SK-N-SH (cell line): Measurements from ENCODE around the gene KCNQ2. TPM values are rescaled to one million over a fixed set of nuclear protein-coding genes. Genes with fewer than 3 reads are reported as not detected.

Source experiments
- CTCF ChIA-PET: fragments of 300-600, 350-600 bp; formaldehyde crosslinking; extraction: SDS; loops from one replicate; lab custom pipeline; 2021; lab: Yijun Ruan, JAX
- POLR2A ChIA-PET: fragments of 350-600 bp; sonication (Branson Sonifier 250); formaldehyde crosslinking; extraction: SDS; loops from one replicate; lab custom pipeline; 2020; ENCODE audit warnings: antibody characterized with exemption, inconsistent platforms; lab: Yijun Ruan, JAX
- DNase-seq: peaks from one replicate; pipeline ENCODE4 v3.0.0; 2012
- H2AFZ ChIP-seq: fragments of 200-600 bp; sonication (generic); 2 replicates; pipeline ENCODE4 v1.8.1; 2016; ENCODE audit warnings: antibody characterized with exemption, mild to moderate bottlenecking, low read depth
- H3F3A ChIP-seq: fragments of 200-600 bp; sonication (generic); replicated peaks from 2 replicates; pipeline ENCODE3; 2016; ENCODE audit warnings: antibody characterized with exemption, mild to moderate bottlenecking; ENCODE audit not compliant: insufficient read depth
- H3K27ac ChIP-seq, 2 experiments: fragments of 200-500 bp in 1 of 2; fragments of 200-600 bp in 1 of 2; sonication (Bioruptor generic) in 1 of 2; sonication (generic), shearing (Covaris generic) in 1 of 2; 2 replicates each; pipeline versions ENCODE4 v1.5.1 to v1.6.1; 2014 to 2016; ENCODE audit warnings: low read depth in 2 of 2, inconsistent platforms in 1 of 2, low read length in 1 of 2, mild to moderate bottlenecking in 1 of 2, mixed read lengths in 1 of 2
- H3K27me3 ChIP-seq: fragments of 200-600 bp; sonication (generic), shearing (Covaris generic); 2 replicates; pipeline ENCODE4 v1.6.1; 2016; ENCODE audit warnings: mixed run types; ENCODE audit not compliant: insufficient read depth
- H3K36me3 ChIP-seq, 2 experiments: fragments of 200-500 bp in 1 of 2; fragments of 200-600 bp in 1 of 2; sonication (Bioruptor generic) in 1 of 2; sonication (generic) in 1 of 2; replicated peaks in 1 of 2; 2 replicates each; pipeline versions ENCODE3 to v1.5.1; 2014 to 2016; ENCODE audit warnings: low read length in 1 of 2, mild to moderate bottlenecking in 1 of 2; ENCODE audit not compliant: insufficient read depth in 2 of 2, control insufficient read depth in 1 of 2
- H3K4me1 ChIP-seq, 2 experiments: fragments of 200-500 bp in 1 of 2; fragments of 200-600 bp in 1 of 2; sonication (Bioruptor generic) in 1 of 2; sonication (generic), shearing (Covaris generic) in 1 of 2; 2 replicates each; pipeline versions ENCODE4 v1.5.1 to v1.6.1; 2014 to 2016; ENCODE audit warnings: low read depth in 1 of 2, low read length in 1 of 2, mixed run types in 1 of 2; ENCODE audit not compliant: insufficient read depth in 2 of 2, control insufficient read depth in 1 of 2
- H3K4me2 ChIP-seq: fragments of 200-600 bp; sonication (generic), shearing (Covaris generic); 2 replicates; pipeline ENCODE4 v1.6.1; 2017; ENCODE audit warnings: mixed run types
- H3K4me3 ChIP-seq, 2 experiments: fragments of 200-500 bp in 1 of 2; fragments of 200-600 bp in 1 of 2; sonication (Bioruptor generic) in 1 of 2; sonication (generic), shearing (Covaris generic) in 1 of 2; 2 replicates each; pipeline versions ENCODE4 v1.5.1 to v1.8.1; 2014 to 2016; ENCODE audit warnings: low read depth in 2 of 2, inconsistent platforms in 1 of 2, low read length in 1 of 2, mild to moderate bottlenecking in 1 of 2, mixed read lengths in 1 of 2, moderate library complexity in 1 of 2
- H3K79me2 ChIP-seq: fragments of 200-600 bp; sonication (generic); 2 replicates; pipeline ENCODE4 v1.8.1; 2017; ENCODE audit warnings: mild to moderate bottlenecking; ENCODE audit not compliant: insufficient read depth
- H3K9ac ChIP-seq: fragments of 200-600 bp; sonication (generic); 2 replicates; pipeline ENCODE4 v1.6.1; 2017; ENCODE audit warnings: mixed run types
- H3K9me2 ChIP-seq: fragments of 200-600 bp; sonication (generic); 2 replicates; pipeline ENCODE4 v1.6.1; 2017; ENCODE audit warnings: mixed run types
- H3K9me3 ChIP-seq: fragments of 200-600 bp; sonication (generic); 2 replicates; pipeline ENCODE4 v1.6.1; 2017; ENCODE audit warnings: mixed run types, mild to moderate bottlenecking, moderate library complexity
- H4K20me1 ChIP-seq: fragments of 200-600 bp; sonication (generic); 2 replicates; pipeline ENCODE4 v1.6.1; 2017; ENCODE audit warnings: mild to moderate bottlenecking, mixed run types; ENCODE audit not compliant: insufficient read depth
- EP300 ChIP-seq, 2 experiments: IDR thresholded peaks; 2 replicates each; pipeline versions ENCODE4 v1.4.0 to v1.6.1; 2012; ENCODE audit warnings: borderline replicate concordance in 1 of 2, low read depth in 1 of 2, low read length in 1 of 2
- FOXJ3 ChIP-seq: sonication (generic); formaldehyde crosslinking; IDR thresholded peaks from 2 replicates; pipeline ENCODE4 v1.5.1; 2020; ENCODE audit warnings: mild to moderate bottlenecking, missing genetic modification reagents
- GABPA ChIP-seq: IDR thresholded peaks from 2 replicates; pipeline ENCODE4 v1.4.0; 2012; ENCODE audit warnings: low read depth, mild to moderate bottlenecking
- IRF3 ChIP-seq: fragments of 150-350 bp; IDR thresholded peaks from 2 replicates; pipeline ENCODE4 v1.6.1; 2016; ENCODE audit warnings: mild to moderate bottlenecking, low read depth, low read length
- JUND ChIP-seq: IDR thresholded peaks from 2 replicates; pipeline ENCODE4 v1.4.0; 2012
- MXI1 ChIP-seq: IDR thresholded peaks from 2 replicates; pipeline ENCODE4 v1.6.1; 2012; ENCODE audit warnings: mild to moderate bottlenecking, low read depth, low read length, improper control_type of control experiment
- NFIC ChIP-seq: IDR thresholded peaks from 2 replicates; pipeline ENCODE4 v1.4.0; 2012; ENCODE audit warnings: borderline replicate concordance
- NRF1 ChIP-seq: IDR thresholded peaks from 2 replicates; pipeline ENCODE4 v1.6.1; 2012; ENCODE audit warnings: low read depth, mild to moderate bottlenecking, low read length
- PBX3 ChIP-seq: IDR thresholded peaks from 2 replicates; pipeline ENCODE4; 2012
- RFX5 ChIP-seq: IDR thresholded peaks from 2 replicates; pipeline ENCODE4 v1.6.1; 2012; ENCODE audit warnings: mild to moderate bottlenecking, improper control_type of control experiment, low read length
- SIN3A ChIP-seq: IDR thresholded peaks from 2 replicates; pipeline ENCODE4 v1.6.1; 2012; ENCODE audit warnings: low read depth, mild to moderate bottlenecking, low read length, moderate library complexity, borderline replicate concordance
- TEAD4 ChIP-seq: IDR thresholded peaks from 2 replicates; pipeline ENCODE4 v1.4.0; 2012; ENCODE audit warnings: mild to moderate bottlenecking, borderline replicate concordance; ENCODE audit not compliant: insufficient read depth
- USF1 ChIP-seq: IDR thresholded peaks from 2 replicates; pipeline ENCODE4 v1.4.0; 2012; ENCODE audit warnings: low read depth, borderline replicate concordance
- ZBTB33 ChIP-seq: IDR thresholded peaks from 2 replicates; pipeline ENCODE4 v1.4.0; 2012; ENCODE audit warnings: low read depth, borderline replicate concordance
- WGBS: methylation state at CpG from one replicate; pipeline ENCODE4 v1.1.6; 2017; ENCODE audit warnings: low lambda C conversion rate; 5-methylcytosine and 5-hydroxymethylcytosine counted together
- polyA plus RNA-seq, 3 experiments: library from polyadenylated mRNA; depleted of rRNA; stranded (reverse); fragments of >200 nt; gene quantifications; 2 replicates each; pipeline ENCODE4 v1.2.3, GENCODE V29; 2012

KCNQ2 gene
- polyA plus RNA-seq, 1 of the 3 experiments (the other 2 are of a cell fraction) = 3.9 TPM

GRCh38 chr20:63364801-63365585 is 107.5 kb downstream of the KCNQ2 start (continued):
- TF ChIP-seq IRF3 (no peak), SIN3A (no peak), NRF1 (no peak)
- TF ChIP-seq, all 33 proteins: peak for 0

GRCh38 chr20:63363981-63364561 is 108.4 kb downstream of the KCNQ2 start:
- Histone ChIP-seq H3K27ac (no peak overlapping the region), H2AFZ (no peak overlapping the region), H3K9me3 (no peaks in the 10 kb centered on the region), H3K36me3 (no peaks in the 10 kb centered on the region), H3K9ac (no peak overlapping the region), H3K4me3 (no peak overlapping the region), H3K4me2 (no peak overlapping the region), H4K20me1 (no peaks in the 10 kb centered on the region), H3K9me2 (no peaks in the 10 kb centered on the region), H3K4me1 (peaks cover 0 to 4% of the 10 kb centered on the region in 2 experiments; a peak in 1 of 4 replicates), H3K27me3 (no peaks in the 10 kb centered on the region), H3K79me2 (no peaks in the 10 kb centered on the region), H3F3A (no peaks in the 10 kb centered on the region)
- WGBS = 44% methylated on average over 12 of the region's 19 CpGs
- DNase-seq = no peak
- POLR2A ChIA-PET = interaction anchor here (0.7 kb wide), 1 partner anchor 59 kb away, joined by 3 read pairs; no protein-coding TSS in a partner anchor
- CTCF ChIA-PET = interaction anchor here (2.4 to 3.2 kb wide), 2 partner anchors 18 to 54 kb away, joined by 21 to 26 read pairs; no protein-coding TSS in a partner anchor
- TF ChIP-seq ZBTB33 (no peak), FOXJ3 (CRISPR knock-in tag) (no peak), NFIC (no peak), USF1 (no peak), TEAD4 (no peak), EP300 (IDR thresholded peaks at IDR 0.05; ENCODE audit: borderline replicate concordance in 1 of 2, low read depth in 1 of 2, low read length in 1 of 2) (no peak), PBX3 (no peak), MXI1 (no peak), JUND (no peak), GABPA (no peak), IRF3 (no peak), RFX5 (no peak)
